HG03439 (cell line): ENCODE results near the gene ATG7.
"Not testable (repeated sequence)": the region's sequence is repeated elsewhere in the genome, so short reads cannot be mapped to it uniquely, and the experiment has no call there.

Source experiments
- ATAC-seq: cut with Tn5 transposase; IDR thresholded peaks from one replicate; pipeline ENCODE4 v1.9.1; 2021; ENCODE audit warnings: mild to moderate bottlenecking, moderate library complexity; ENCODE audit not compliant: unreplicated experiment

The ATG7 gene

DNA sequence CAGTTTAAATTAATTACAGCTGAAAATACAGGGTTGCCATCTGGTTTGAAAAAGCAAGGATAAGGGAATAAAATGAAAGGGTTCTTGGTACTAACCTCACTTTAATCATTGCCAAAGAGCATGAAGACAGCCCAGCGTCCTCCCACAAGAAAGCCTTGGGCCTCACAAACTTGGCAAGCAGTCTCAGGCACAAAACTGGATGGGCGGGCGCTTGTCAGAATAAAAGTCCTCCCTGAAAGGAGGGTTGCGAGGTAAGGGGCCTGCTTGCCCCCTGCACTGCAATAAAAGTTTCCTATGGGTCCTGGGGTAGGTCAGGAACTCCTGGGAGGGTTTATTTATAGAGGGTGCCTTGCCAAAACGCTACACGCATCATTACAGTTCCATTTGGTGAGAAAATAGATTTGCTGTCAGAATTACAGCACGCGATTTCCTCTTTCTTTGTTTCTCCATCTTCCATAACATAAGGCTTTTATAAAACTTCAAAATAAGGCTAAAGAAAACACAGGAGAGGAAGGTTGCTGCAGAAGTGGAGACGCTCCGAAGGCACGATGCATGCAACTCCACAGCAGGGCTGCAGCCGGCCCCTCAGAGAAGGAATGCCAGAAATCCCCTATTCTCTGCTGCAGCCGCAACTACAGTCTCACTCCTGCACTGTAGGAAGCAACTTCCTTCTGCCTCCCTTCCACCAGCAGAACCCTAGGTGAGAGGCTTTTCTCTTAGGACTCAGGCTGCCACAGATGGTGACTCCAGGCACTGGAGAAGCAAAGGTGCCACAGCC is 310.2 kb downstream of the ATG7 start:
- ATAC-seq = no peak

DNA sequence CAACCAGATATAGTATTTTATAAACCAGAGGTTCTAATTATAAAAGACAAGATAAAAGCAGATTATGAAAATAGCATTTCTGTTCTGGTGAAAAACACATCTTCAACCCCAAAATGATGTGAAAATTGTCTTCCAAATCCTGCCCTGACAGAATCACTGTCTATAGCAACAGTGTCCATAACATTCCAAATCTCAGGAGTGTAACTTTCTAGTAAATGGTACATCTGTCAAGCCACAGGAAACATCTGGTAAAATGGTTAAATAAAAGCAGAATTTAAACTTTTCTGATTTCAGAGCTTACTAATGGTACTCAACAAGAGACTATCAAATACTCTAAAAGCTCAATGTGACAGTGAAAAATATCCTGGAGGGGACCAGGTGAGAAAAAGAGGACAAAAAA is 311.0 kb downstream of the ATG7 start:
- ATAC-seq = no peak

DNA sequence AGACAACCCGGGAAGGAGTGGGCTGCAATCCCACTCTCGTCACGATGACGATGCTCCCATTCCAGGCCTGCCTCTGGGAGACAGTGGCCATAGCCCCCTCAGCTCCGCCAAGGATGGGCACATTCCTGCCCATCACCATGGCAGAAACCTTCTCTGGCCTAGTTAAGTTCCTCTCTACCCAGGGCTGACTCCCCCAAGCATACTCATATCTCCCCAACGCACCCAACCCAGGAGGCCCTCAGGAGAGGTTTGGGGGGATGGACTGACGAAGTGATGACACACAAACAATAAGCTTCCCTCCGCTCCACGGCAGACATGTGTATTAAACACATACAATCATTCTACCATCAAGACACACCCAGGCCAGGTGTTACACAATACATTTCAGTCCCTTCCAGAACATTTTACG is 311.4 kb downstream of the ATG7 start:
- ATAC-seq = no peak

DNA sequence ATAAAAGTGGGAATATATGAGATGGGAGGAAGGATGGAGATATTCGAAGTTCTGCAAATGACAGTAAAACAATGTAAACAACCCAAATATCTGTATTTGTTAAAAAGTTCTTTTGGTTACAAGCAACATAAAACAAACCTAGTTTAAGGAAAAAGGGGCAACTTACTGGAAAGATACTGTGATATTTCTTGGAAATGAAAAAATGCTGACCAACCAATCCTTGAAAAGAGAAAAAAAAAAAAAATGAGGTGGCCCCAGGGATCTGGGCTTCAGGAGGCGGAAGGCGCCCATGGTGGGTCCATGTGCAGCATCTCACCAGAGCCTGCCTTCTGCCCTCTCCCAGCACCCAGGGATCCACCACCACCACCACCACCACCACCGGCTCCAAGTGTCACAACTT is 312.4 kb downstream of the ATG7 start:
- no peak for ATAC-seq

DNA sequence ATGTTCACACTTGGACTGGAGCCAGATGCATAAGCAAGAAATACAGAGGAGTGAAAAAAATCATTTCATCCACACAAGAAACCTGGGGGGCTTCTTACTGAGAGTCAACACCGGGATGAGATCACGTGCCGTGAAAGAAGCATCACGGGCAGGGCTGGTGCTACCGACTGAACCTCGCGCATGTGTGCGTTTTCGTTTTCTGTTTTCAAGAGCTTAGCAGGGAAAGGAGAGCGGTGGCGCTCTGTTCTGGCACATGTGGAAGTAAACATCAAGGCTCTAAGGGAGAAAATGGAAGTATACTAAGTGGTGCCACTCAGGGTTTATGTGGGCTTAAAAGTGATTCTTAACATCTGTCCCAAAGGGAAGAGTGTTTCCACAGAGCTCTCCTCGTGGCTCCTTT is 315.6 kb downstream of the ATG7 start:
- no peak for ATAC-seq

DNA sequence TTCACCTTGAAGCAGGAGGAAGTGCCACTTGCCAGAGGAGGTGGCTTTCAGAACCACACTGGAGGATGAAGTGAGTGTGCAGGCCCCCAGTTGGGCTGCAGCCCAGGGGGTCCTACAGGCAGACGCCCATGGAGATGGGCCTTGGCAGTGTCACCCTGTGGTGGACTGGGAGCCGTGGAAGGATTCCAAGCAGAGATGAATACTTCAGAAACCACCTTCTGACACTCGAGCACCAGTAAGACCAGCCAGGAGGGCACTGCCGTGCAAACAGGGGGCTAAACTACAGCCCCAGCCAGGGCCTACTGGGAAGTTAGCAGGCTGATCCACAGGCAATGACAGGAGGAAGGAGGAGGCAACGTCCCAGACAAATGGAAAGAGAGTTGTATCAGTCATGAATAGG is 316.1 kb downstream of the ATG7 start:
- no peak for ATAC-seq

DNA sequence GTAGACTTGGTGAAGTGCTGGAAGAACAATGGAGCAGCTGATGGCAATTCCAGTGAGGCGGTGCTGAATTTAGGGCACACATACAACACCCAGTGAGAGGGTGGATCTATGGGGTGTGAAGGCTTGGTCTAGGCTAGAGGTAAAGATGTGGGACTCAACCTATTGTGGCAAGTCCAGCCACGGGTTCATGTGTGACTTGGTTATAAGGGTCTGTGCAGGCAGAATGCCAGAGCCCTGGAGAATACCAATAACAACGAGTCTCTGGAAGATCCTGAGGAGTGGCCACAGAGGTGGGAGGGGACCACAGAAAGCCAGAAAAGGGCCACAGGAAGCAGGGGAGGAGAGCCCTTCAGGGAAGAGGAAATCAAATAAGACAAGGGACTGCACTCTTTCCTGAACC is 316.6 kb downstream of the ATG7 start:
- ATAC-seq = no peak

DNA sequence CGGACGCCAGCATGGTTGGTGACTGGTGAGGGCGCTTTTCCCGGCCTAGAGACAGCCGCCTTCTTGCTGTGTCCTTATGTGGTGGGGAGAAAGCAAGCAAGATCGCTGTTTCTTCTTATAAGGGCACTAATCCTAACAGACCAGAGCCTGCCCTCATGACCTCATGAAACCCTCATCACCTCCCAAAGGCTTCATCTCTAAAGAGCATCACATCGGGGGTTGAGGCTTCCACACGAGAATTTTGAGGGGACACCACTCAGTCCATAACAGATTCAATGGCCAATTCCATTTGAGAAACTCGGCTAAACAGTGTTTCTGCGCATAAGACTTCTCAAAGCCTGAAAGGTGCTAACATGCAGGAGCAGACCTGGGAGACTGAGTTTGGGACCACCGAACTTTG is 317.5 kb downstream of the ATG7 start:
- ATAC-seq = no peak

DNA sequence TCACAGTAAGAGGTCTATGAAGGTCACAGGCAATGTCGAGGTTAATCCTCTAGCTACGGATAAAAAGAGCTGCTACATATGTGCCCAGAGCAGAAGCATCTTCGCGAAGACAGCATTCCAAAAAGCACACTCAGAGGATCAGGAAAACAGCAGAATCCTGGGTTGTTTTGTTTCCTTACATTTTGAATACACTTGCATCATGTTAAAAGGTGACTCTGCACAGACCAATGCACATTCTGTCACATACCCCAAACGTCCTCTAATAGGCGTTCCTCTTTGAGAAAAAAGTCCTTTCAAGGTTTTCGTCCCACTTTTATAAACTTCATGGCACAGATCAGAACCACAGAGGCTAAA is 318.8 kb downstream of the ATG7 start:
- ATAC-seq = no peak

DNA sequence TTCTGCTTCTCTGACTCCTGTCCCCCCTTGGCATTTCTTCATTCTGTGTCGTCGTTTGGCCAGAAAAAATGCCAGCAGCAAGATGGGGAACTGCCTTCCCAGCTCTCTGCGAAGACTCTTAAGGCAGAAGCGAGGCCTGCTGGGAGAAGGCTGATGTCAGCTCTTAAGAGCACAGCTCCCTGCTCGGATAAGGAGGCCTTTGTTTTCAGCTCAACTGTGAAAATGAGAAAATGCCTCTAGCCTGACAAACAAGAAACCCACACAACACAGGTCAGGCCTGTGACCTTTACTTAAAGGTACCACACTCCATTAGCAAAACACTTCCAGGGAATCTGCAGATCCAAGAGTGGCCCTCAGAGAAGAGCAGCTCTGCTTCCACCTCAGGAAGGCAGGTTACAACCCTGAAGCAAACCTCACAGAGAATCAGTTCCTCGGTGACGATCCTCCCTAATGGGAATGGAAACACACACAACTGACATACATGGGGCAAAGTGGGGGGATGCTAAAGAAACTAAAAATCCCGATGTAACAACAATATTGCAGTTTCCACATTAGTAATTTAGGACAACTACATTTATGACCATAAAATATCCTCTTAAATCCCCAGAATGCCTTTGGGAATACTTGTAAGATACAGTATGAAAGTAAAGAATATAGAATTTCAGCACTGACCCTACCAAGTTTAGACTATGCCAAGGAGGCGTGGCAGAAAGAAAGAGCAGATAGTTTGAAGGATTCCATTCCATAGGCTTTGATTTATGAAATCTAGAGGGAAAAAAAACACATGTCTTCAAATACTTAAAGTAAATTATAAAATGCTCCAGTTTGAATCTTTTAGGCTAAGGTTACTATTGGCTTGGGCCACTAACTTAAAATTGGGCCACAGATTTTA is 319.4 kb downstream of the ATG7 start:
- no peak for ATAC-seq

DNA sequence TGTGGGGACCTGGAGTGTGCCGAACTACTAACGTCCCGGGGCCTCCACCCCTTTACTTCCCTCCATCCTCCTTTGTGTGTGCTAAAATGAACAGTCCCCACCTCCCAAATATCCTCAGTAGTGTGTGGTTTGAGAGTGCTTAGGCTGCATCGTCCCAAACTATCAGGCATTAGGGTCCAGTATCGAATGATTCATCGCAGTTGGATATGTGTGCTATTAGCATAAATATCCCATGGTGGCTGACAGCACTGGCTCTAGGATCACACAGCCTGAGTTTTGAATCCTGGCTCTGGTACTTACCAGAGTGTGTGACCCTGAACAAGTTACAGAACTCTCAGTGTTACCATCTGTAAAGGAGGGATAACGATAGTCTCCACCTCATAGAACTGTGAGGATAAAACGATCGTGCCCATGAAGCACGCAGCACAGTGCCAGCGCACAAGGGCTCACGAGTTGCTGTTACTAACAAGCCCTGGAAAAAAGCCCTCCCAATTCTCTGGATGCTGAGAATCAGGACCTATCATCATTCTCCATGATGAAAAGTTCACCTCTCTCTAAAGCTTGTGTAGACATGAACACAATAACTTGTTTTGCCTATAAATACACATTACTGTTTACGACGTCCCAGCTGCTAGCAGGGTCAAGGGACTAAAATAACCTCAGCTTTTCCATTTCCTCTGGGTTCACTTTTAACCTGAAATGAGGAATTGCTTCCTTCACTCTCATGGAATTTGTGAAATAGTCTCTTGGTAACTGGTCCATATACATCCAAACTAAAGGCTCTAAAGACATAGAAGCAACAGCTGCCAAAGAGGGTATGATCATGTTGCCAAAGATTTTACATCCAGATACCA is 320.5 kb downstream of the ATG7 start:
- no peak for ATAC-seq

DNA sequence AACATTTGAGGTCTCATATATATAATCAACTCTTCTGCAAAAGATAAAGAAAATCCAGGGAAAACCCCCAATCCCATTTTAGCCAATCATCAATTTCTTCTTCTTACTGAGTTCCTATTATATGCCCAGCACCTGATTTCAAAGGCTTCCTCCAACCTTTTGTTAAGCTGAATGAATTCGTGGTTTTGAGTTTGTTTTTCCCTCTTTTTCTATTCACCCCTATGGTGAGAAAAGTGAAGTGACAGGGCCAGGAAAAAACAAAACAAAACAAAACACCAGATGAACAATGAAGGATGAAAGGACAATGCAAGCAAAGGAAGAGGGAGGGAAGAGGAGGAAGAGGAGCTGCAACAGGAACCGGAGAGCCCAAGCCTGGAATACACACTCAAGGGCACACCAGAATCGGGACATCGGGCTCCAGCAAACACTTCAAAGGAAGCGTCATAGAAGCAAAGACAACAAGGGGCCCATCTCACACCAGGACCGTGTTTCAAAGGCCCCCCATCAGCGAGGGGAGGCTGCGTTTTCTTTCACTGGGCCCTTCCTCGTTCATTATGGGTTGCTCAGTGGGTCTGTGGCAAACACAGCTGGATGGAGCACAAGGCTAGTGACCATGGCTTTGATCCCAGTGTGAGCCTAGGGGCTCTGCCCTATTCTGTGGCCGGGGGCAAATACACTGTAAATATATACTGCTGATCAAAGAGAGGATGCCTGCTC is 321.3 kb downstream of the ATG7 start:
- ATAC-seq = no peak

DNA sequence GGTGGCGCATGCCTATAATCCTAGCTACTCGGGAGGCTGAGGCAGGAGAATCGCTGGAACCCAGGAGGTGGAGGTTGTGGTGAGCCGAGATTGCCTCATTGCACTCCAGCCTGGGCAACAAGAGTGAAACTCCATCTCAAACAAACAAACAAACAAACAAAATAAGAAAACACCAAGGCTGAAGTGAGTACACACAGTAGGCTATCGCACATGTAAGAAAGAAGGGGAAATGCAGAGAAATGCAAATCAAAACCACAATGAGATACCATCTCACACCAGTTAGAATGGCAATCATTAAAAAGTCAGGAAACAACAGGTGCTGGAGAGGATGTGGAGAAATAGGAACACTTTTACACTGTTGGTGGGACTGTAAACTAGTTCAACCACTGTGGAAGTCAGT is 322.8 kb downstream of the ATG7 start:
- ATAC-seq = not testable (repeated sequence)

DNA sequence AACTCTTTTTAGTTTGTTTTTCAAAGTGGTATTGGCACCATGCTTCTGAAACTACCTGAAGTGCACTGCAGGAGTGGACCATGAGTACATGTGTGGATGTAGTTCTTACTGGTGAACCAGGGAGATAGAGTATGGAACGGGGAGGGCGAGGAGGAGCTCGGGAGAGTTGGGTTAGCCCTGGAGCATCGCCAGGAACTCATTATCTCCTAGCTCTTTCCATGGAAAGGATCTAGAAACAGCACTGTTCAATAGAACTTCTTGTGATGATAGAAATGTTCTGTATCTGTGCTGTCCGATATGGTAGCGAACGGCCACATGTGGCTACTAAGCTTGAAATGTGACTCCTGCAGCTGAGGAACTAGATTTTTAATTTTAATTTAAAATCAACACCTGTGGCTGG is 324.2 kb downstream of the ATG7 start:
- no peak for ATAC-seq

DNA sequence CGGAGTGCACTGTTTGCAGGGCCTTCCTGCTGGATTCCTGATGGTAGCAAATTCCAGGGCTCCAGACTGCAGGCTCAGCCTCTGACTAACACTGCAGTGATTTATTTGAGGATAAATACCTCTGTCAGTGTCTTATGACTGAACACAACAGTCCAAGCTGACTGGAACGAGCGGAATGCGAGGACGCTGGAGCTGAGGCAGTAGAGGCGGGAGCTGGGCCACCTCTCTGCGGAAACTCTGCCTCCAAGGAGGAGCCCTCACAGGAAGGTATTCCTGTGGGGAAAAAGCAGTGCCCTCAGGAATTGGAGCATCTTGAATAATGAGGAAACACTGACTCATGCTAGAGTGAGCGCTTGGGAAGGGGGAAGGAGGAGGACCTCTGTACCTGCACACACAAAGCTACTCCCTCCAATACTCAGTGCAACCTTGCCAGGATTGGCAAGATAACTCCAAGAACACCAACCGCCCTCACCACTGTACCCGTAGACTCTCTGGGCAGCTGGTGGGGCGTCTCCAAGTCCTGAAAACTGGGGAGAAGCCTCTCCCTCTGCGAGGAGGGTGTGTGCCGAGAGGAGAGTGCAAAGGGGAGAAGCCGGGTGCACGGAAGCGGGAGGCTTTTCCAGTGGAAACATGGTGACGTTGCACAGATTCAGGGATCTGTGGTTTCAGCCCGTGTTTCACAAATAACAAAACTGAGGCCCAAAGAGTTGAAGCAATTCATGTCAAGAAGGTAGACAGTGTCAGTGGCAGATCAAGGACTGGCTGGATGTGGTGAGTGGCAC is 328.5 kb downstream of the ATG7 start:
- no peak for ATAC-seq

DNA sequence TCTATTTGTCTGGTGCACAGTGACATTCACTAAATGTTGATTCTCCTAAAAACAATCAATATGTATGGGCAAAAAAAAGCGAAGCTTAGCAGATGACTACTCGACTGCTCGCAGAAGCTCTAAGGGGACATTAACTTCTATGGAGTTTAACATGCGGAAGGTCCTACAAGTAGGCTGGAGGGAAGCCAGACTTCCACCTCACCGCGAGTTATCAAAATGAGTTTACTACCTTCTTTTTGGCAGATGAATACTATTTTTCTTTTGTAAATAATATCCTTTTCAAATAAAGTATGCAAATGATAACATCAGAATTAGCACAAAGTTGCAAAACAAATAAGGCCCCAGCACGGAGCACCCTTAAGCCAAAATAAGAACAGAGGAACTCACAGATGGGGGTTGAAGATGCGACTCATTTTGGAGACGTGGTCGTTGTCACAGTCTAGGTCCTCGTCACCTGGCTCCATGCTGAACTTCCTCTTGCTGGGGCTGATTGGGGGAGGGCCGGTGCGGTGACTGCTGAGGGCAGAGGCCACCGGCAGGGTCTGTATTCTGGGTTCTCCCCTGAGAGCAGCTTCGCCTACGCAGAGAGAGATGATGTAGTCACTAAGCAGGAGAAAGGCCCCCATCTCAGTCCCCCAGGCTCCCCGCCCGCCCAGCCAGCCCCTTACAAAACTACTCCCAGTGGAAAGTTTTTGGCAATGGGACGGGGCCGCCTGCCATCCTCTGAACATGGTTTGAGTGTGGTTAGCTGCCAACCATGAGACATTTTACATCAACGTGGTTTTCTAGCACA is 329.4 kb downstream of the ATG7 start:
- ATAC-seq = peak; percentile 97

DNA sequence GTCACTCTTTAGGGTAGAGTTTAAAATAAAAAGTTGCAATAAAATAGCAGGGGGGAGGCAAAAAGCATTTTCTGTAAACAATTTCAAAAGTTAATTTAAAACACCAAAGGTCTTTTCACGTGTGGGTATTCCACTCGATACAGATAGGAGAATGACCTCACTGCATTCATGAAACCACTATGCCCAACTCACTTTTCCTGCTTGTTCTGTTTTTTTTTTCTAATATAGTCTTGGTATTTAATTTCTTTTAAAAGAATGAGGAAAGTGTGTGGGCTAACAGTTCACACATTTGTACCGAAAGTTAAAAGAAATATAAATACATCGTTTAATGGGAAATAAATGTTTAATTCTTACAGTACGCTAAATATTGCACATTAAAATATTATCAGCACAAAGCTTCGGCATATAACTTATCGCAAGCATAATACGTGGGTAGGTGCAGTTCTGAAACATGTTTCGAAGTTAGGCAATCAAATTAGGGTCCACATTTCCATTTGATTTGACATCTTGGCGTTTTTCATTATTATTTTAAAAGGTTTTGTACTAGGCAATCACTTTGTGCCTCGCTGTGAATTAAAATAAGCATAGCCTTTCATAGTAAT is 330.1 kb downstream of the ATG7 start:
- ATAC-seq = no peak

DNA sequence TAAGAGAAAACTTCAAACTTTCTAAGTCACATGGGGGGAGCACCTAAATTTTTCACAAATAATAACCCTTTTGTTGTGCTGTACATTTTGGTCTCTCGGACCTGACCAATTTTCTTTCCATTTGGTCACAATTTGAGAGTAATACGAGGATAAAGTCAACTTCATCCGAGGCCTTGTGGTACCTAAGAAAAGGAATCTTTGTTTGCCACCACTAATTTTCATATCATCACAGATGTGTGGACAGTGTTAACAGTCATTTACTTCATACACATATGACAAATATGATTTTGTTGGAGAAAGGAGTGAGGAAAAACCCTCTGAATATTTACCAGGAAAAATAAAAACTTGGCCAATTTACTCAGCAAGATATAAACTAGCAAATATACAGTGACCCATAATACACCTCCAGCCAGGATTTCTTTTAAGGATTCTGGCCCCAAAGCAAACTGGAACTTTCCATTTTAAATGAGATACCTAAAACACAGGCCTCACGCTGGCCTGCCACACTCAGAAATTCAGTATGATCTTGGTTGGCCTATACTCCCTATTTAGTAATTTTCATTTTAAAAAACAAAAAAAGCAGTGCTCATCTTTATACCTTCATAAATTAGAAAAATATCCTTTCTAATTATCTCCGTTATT is 330.8 kb downstream of the ATG7 start:
- no peak for ATAC-seq
